GM23338 (cell line): ENCODE measurements around the gene LRP11. TPM values are rescaled to one million over a fixed set of nuclear protein-coding genes. Genes with fewer than 3 reads are reported as not detected.

Source experiments
- EZH2 ChIP-seq: fragments of 200-600 bp; sonication (generic); IDR thresholded peaks from one replicate; pipeline ENCODE4 v1.8.0; 2017; ENCODE audit warnings: antibody characterized with exemption, mild to moderate bottlenecking, low read depth; ENCODE audit not compliant: unreplicated experiment
- EZH2phosphoT487 ChIP-seq: fragments of 200-600 bp; sonication (generic); IDR thresholded peaks from one replicate; pipeline ENCODE4 v1.8.1; 2018; ENCODE audit warnings: antibody characterized with exemption; ENCODE audit not compliant: unreplicated experiment
- JUNB ChIP-seq: IDR thresholded peaks from one replicate; pipeline ENCODE4 v1.6.1; 2016; ENCODE audit warnings: antibody characterized with exemption; ENCODE audit not compliant: unreplicated experiment
- STAT1 ChIP-seq: IDR thresholded peaks from one replicate; pipeline ENCODE4 v1.6.1; 2016; ENCODE audit warnings: antibody characterized with exemption; ENCODE audit not compliant: unreplicated experiment
- ZNF114 ChIP-seq: fragments of 250-450 bp; sonication (Bioruptor Pico); IDR thresholded peaks from 2 replicates; pipeline ENCODE4 v1.5.0; 2020; ENCODE audit warnings: mild to moderate bottlenecking, moderate library complexity
- ZNF331 ChIP-seq: fragments of 250-450 bp; sonication (Bioruptor Pico); IDR thresholded peaks from 2 replicates; pipeline ENCODE4 v1.5.0; 2020; ENCODE audit warnings: low read depth, mild to moderate bottlenecking, moderate library complexity
- polyA plus RNA-seq: library from polyadenylated mRNA; unstranded; fragments of >200 nt; fragmentation: Nextera tagmentation; extraction: Ambion mirVana; gene quantifications from 2 replicates; pipeline ENCODE4 v1.2.1, GENCODE V29; 2016
- total RNA-seq: library from RNA; depleted of rRNA; stranded (reverse); fragments of >200 nt; shearing (Covaris generic); gene quantifications from 2 replicates; pipeline ENCODE4 v1.2.3, GENCODE V29; 2014
- TF ChIP-seq, protein P1 (sequence below): fragments of 250-450 bp; sonication (Bioruptor Pico); IDR thresholded peaks from 2 replicates; pipeline ENCODE4 v1.5.0; 2020; ENCODE audit warnings: mild to moderate bottlenecking, moderate library complexity
- TF ChIP-seq, protein P2 (sequence below): IDR thresholded peaks from one replicate; pipeline ENCODE4 v1.6.1; 2018; ENCODE audit warnings: antibody characterized with exemption; ENCODE audit not compliant: unreplicated experiment

Gene LRP11
- total and polyA plus RNA-seq, 2 experiments from 2014 or later: 10.8 to 37.1 TPM

DNA sequence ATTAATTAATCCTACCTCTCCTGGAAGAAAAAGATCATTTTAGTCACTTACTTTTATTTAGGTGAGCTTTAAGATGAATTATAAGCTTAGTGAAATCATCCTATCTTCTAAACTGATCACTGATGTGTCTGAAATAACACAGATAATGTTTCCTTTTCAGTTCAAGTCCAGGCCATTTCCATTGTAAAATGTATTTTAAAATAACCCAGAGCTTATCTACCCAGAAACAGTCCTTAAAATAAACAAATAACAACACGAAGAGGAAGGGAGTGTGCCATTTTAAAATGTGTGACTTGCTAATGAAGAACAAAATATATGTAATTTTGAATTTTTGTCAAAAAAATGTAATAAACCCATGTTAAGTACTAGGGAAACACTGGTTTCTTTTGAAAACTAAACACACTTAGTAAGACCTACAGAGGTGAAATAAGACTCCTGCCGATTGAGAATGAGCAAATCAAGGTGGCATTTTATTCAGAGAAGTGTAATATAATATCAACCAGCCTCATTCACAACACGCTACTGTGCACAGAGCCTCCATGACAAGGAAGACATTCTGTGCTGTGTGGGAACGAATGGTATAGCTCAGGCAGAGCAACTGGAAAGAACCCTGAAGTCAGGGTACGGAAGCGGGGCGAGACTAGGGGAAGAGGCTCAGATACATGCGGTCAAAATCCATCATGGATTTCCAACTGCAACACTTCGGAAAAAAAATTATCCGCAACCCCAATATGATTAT is 7.7 kb downstream of the LRP11 start (continued):
- TF ChIP-seq, protein P1, sequence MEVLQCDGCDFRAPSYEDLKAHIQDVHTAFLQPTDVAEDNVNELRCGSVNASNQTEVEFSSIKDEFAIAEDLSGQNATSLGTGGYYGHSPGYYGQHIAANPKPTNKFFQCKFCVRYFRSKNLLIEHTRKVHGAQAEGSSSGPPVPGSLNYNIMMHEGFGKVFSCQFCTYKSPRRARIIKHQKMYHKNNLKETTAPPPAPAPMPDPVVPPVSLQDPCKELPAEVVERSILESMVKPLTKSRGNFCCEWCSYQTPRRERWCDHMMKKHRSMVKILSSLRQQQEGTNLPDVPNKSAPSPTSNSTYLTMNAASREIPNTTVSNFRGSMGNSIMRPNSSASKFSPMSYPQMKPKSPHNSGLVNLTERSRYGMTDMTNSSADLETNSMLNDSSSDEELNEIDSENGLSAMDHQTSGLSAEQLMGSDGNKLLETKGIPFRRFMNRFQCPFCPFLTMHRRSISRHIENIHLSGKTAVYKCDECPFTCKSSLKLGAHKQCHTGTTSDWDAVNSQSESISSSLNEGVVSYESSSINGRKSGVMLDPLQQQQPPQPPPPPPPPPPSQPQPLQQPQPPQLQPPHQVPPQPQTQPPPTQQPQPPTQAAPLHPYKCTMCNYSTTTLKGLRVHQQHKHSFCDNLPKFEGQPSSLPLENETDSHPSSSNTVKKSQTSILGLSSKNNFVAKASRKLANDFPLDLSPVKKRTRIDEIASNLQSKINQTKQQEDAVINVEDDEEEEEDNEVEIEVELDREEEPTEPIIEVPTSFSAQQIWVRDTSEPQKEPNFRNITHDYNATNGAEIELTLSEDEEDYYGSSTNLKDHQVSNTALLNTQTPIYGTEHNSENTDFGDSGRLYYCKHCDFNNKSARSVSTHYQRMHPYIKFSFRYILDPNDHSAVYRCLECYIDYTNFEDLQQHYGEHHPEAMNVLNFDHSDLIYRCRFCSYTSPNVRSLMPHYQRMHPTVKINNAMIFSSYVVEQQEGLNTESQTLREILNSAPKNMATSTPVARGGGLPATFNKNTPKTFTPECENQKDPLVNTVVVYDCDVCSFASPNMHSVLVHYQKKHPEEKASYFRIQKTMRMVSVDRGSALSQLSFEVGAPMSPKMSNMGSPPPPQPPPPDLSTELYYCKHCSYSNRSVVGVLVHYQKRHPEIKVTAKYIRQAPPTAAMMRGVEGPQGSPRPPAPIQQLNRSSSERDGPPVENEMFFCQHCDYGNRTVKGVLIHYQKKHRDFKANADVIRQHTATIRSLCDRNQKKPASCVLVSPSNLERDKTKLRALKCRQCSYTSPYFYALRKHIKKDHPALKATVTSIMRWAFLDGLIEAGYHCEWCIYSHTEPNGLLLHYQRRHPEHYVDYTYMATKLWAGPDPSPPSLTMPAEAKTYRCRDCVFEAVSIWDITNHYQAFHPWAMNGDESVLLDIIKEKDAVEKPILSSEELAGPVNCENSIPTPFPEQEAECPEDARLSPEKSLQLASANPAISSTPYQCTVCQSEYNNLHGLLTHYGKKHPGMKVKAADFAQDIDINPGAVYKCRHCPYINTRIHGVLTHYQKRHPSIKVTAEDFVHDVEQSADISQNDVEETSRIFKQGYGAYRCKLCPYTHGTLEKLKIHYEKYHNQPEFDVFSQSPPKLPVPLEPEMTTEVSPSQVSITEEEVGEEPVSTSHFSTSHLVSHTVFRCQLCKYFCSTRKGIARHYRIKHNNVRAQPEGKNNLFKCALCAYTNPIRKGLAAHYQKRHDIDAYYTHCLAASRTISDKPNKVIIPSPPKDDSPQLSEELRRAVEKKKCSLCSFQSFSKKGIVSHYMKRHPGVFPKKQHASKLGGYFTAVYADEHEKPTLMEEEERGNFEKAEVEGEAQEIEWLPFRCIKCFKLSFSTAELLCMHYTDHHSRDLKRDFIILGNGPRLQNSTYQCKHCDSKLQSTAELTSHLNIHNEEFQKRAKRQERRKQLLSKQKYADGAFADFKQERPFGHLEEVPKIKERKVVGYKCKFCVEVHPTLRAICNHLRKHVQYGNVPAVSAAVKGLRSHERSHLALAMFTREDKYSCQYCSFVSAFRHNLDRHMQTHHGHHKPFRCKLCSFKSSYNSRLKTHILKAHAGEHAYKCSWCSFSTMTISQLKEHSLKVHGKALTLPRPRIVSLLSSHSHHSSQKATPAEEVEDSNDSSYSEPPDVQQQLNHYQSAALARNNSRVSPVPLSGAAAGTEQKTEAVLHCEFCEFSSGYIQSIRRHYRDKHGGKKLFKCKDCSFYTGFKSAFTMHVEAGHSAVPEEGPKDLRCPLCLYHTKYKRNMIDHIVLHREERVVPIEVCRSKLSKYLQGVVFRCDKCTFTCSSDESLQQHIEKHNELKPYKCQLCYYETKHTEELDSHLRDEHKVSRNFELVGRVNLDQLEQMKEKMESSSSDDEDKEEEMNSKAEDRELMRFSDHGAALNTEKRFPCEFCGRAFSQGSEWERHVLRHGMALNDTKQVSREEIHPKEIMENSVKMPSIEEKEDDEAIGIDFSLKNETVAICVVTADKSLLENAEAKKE (CRISPR knock-in tag): no peak
- TF ChIP-seq ZNF331 (CRISPR knock-in tag) (no peak), EZH2phosphoT487 (no peak), JUNB (no peak), STAT1 (no peak), EZH2 (no peak), ZNF114 (CRISPR knock-in tag) (no peak)
- TF ChIP-seq, protein P2, sequence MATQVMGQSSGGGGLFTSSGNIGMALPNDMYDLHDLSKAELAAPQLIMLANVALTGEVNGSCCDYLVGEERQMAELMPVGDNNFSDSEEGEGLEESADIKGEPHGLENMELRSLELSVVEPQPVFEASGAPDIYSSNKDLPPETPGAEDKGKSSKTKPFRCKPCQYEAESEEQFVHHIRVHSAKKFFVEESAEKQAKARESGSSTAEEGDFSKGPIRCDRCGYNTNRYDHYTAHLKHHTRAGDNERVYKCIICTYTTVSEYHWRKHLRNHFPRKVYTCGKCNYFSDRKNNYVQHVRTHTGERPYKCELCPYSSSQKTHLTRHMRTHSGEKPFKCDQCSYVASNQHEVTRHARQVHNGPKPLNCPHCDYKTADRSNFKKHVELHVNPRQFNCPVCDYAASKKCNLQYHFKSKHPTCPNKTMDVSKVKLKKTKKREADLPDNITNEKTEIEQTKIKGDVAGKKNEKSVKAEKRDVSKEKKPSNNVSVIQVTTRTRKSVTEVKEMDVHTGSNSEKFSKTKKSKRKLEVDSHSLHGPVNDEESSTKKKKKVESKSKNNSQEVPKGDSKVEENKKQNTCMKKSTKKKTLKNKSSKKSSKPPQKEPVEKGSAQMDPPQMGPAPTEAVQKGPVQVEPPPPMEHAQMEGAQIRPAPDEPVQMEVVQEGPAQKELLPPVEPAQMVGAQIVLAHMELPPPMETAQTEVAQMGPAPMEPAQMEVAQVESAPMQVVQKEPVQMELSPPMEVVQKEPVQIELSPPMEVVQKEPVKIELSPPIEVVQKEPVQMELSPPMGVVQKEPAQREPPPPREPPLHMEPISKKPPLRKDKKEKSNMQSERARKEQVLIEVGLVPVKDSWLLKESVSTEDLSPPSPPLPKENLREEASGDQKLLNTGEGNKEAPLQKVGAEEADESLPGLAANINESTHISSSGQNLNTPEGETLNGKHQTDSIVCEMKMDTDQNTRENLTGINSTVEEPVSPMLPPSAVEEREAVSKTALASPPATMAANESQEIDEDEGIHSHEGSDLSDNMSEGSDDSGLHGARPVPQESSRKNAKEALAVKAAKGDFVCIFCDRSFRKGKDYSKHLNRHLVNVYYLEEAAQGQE: no peak
